Measurements from ENCODE around the gene CCM2. TPM values are rescaled to one million over a fixed set of nuclear protein-coding genes. Genes with fewer than 3 reads are reported as not detected.

CCM2 gene
- total and polyA plus RNA-seq, 2 of the 8 experiments (the other 6 are each of a cell fraction or from before 2014, with no cell fraction given) = 31.6 to 41.2 TPM

- no peak overlapping the region for H2BK5ac ChIP-seq (ENCODE audit: low read depth, low read length)
- H2BK15ac ChIP-seq (ENCODE audit: low read length) = no peak overlapping the region
- H4K20me1 ChIP-seq (replicated peaks in 1 of 2; ENCODE audit: control insufficient read depth in 1 of 2, insufficient read depth in 2 of 2, low read length in 2 of 2) = peaks cover 2 to 6% of the 10 kb centered on the region in 2 experiments
- H3K56ac ChIP-seq (replicated peaks; ENCODE audit: insufficient read length, low read depth, low read length) = no peak overlapping the region
- CTCF ChIA-PET (ENCODE audit: partially characterized antibody) = interaction anchor here (1.2 kb wide), 1 partner anchor 51 kb away, joined by 3 read pairs; no protein-coding TSS in a partner anchor
- H3K4me3 ChIP-seq (ENCODE audit: extremely low read depth in 1 of 4, insufficient read depth in 2 of 4, low read depth in 3 of 4, low read length in 4 of 4) = no peak overlapping the region
- no peak overlapping the region for H4K91ac ChIP-seq (replicated peaks; ENCODE audit: insufficient read length, low read length)
- POLR2A ChIA-PET (ENCODE audit: partially characterized antibody) = interaction anchor here (1.4 kb wide), 1 partner anchor 12 kb away, joined by 6 read pairs; no protein-coding TSS in a partner anchor
- 95% methylated on average over 7 of the region's 7 CpGs; no CpG with 5 or more reads in 1 of the 2 experiments for WGBS, 2 experiments (ENCODE audit: extremely low coverage in 1 of 2, insufficient coverage in 1 of 2, insufficient read length in 1 of 2, insufficient replicate concordance in 2 of 2, low coverage in 1 of 2, low lambda C conversion rate in 2 of 2, missing lambda C conversion rate in 1 of 2)
- H3K27ac ChIP-seq (ENCODE audit: low read depth, low read length) = no peak overlapping the region
- no peak overlapping the region for H4K5ac ChIP-seq (ENCODE audit: insufficient read length, low read depth, low read length)
- no peak overlapping the region for H3K14ac ChIP-seq (ENCODE audit: insufficient read length)
- H3K18ac ChIP-seq (ENCODE audit: extremely low read depth, low read length) = no peak overlapping the region
- no peak overlapping the region for H2AFZ ChIP-seq (ENCODE audit: low read length)
- H4K8ac ChIP-seq (ENCODE audit: extremely low read depth, insufficient read depth, low read length) = no peak overlapping the region
- no peak overlapping the region for H3K23ac ChIP-seq (ENCODE audit: insufficient read length)
- TF ChIP-seq USF2 (IDR thresholded peaks at IDR 0.05; ENCODE audit: low read length) = no peak
- no peak for TF ChIP-seq POLR2A (IDR thresholded peaks at IDR 0.05; ENCODE audit: control extremely low read depth in 1 of 2, low read depth in 2 of 2, low read length in 2 of 2)
- TF ChIP-seq CHD2 (IDR thresholded peaks at IDR 0.05; ENCODE audit: low read length) = no peak
- no peak for TF ChIP-seq GABPA (IDR thresholded peaks at IDR 0.05; ENCODE audit: borderline replicate concordance, insufficient read depth, low read length)
- DNase-seq (ENCODE audit: low read depth in 1 of 2, low spot score in 2 of 2) (no peak), FAIRE-seq (no peak)
- H3K4me1 ChIP-seq (replicated peaks in 1 of 4; ENCODE audit: control insufficient read depth in 3 of 4, insufficient read depth in 4 of 4, low read length in 3 of 4) = no peaks in the 10 kb centered on the region
- H3K23me2 ChIP-seq (ENCODE audit: low read depth, low read length) = no peaks in the 10 kb centered on the region
- H3K9me3 ChIP-seq (ENCODE audit: insufficient read depth in 2 of 2, low read depth in 1 of 2, low read length in 1 of 2) = no peaks in the 10 kb centered on the region
- H3K4me2 ChIP-seq (ENCODE audit: insufficient read depth in 1 of 2, low read depth in 2 of 2, low read length in 2 of 2) = no peak overlapping the region
- no peak overlapping the region for H2BK12ac ChIP-seq (ENCODE audit: low read depth, low read length)
- H2AK5ac ChIP-seq (ENCODE audit: low read depth, low read length) = no peak overlapping the region
- H3K27me3 ChIP-seq (replicated peaks in 1 of 4; ENCODE audit: control insufficient read depth in 3 of 4, extremely low read depth in 1 of 4, insufficient read depth in 3 of 4, low read length in 3 of 4) = no peaks in the 10 kb centered on the region
- H2BK20ac ChIP-seq (ENCODE audit: low read length) = no peak overlapping the region
- peaks cover 5% of the 10 kb centered on the region; the same call in 1 of the 2 replicates for H3K79me1 ChIP-seq (ENCODE audit: low read depth, low read length)
- H3K36me3 ChIP-seq (ENCODE audit: control insufficient read depth in 2 of 4, insufficient read depth in 4 of 4, low read length in 3 of 4) = peaks cover 0 to 6% (median 4%) of the 10 kb centered on the region in 4 experiments; a peak in 5 of 8 replicates
- H3K9ac ChIP-seq (replicated peaks in 1 of 4; ENCODE audit: extremely low read depth in 1 of 4, low read depth in 3 of 4, low read length in 3 of 4) = no peak overlapping the region
- H2BK120ac ChIP-seq (replicated peaks; ENCODE audit: low read depth, low read length) = no peak overlapping the region
- peaks cover 0 to 3% of the 10 kb centered on the region in 2 experiments; a peak in 1 of 4 replicates for H3K79me2 ChIP-seq (ENCODE audit: control insufficient read depth in 1 of 2, insufficient read depth in 2 of 2, low read length in 2 of 2)
- H3K4ac ChIP-seq (replicated peaks; ENCODE audit: insufficient read length, low read depth, low read length) = no peak overlapping the region
Measured at GRCh38 chr7:45066409-45066808, 66.4 kb downstream of the CCM2 start.

Data from H1 (cell line).